Adipocyte (in vitro differentiated cells): ENCODE results near the gene ADPRH.

Experiments used
- DNase-seq: peaks from one replicate; pipeline ENCODE4 v3.0.0-alpha.2; 2015; ENCODE audit warnings: low read depth
- H3K27me3 ChIP-seq: replicated peaks from 2 replicates; pipeline ENCODE4 v1.7.0; 2013; ENCODE audit warnings: mild to moderate bottlenecking, low read length, moderate library complexity; ENCODE audit not compliant: control insufficient read depth, insufficient read depth
- H3K36me3 ChIP-seq: 2 replicates; pipeline ENCODE4 v1.7.0; 2013; ENCODE audit warnings: low read length, mild to moderate bottlenecking, moderate library complexity; ENCODE audit not compliant: control insufficient read depth, insufficient read depth, severe bottlenecking
- H3K4me1 ChIP-seq: 2 replicates; pipeline ENCODE4 v1.7.0; 2013; ENCODE audit warnings: mild to moderate bottlenecking, low read length, moderate library complexity; ENCODE audit not compliant: control insufficient read depth, insufficient read depth
- H3K4me3 ChIP-seq: 2 replicates; pipeline ENCODE4 v1.7.0; 2013; ENCODE audit warnings: mild to moderate bottlenecking, low read length, moderate library complexity
- H3K9ac ChIP-seq: 2 replicates; pipeline ENCODE4 v1.7.0; 2013; ENCODE audit warnings: mild to moderate bottlenecking, low read length, moderate library complexity
- H3K9me3 ChIP-seq: 2 replicates; pipeline ENCODE4 v1.7.0; 2013; ENCODE audit warnings: mild to moderate bottlenecking, low read length, moderate library complexity; ENCODE audit not compliant: control insufficient read depth

ADPRH gene

DNA sequence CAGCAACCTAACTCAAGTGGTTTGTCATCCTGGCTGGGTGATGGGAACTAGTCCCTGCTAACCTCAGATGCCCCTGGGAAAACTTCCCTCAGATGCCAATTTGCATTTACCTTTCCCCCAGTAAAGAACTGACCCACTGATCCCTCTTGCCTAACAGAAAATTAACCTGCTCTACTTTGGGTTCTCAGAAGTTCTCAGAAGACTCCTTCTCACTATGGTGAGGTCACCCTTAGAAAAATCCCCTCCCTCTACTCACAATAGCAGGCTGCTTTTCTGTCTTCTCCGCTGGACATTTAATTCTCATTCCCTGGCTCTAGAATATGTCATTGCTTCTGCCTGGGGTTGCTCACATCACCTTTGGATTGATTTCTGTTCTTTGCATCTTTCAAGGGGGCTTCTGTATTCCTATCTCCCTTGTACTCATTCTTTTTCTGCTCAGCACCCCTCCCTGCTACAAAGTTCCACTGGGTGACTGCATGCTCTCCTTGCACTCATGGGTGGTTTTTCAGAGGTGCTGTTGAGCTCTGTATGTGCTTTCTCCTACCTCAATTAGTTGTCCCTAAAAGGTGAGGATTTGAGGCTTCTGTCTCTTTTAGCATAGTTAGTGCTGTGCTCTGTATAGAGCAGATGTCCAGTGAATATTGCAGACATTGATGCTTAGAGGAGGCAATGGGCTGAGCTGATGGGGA lies 19.3 kb downstream of the ADPRH start:
- Histone ChIP-seq H3K27me3 (no peaks in the 10 kb centered on the region), H3K9ac (no peak overlapping the region), H3K4me1 (peaks cover 25% of the 10 kb centered on the region), H3K9me3 (no peaks in the 10 kb centered on the region), H3K4me3 (no peak overlapping the region), H3K36me3 (no peaks in the 10 kb centered on the region)
- no peak for DNase-seq

DNA sequence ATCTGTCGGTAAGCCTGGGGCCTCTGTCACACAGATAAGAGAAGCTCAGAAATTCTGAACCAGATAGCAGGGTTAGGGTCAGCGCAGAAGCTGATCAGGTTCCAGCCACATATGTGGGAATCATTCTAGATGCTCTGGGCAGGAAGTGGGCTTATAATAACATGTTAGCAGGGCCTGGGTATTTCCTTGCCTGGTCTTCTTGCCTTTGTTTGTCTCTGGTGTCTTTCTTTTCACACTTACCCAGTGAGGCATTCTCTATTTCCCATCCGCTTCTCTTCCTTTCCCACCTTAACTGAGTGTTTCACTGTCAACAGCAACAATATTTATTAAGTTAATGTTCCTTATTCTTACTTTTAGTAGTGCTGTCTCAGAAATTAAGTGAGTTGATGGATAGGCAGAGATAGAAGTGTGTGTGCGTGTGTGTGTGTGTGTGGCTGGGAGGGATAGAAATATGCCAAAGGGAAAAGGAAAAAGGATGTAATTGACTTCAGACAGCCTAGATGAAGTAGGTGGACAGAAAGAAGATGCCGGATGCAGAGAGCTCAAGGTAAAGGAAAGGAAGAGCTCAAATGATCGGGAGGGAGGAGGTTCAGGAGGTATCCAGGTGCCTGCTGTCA lies 20.4 kb downstream of the ADPRH start:
- no peak overlapping the region for H3K4me3 ChIP-seq
- peaks cover 25% of the 10 kb centered on the region for H3K4me1 ChIP-seq
- no peaks in the 10 kb centered on the region for H3K27me3 ChIP-seq
- H3K9ac ChIP-seq = no peak overlapping the region
- no peaks in the 10 kb centered on the region for H3K9me3 ChIP-seq
- DNase-seq = no peak
- no peaks in the 10 kb centered on the region for H3K36me3 ChIP-seq

DNA sequence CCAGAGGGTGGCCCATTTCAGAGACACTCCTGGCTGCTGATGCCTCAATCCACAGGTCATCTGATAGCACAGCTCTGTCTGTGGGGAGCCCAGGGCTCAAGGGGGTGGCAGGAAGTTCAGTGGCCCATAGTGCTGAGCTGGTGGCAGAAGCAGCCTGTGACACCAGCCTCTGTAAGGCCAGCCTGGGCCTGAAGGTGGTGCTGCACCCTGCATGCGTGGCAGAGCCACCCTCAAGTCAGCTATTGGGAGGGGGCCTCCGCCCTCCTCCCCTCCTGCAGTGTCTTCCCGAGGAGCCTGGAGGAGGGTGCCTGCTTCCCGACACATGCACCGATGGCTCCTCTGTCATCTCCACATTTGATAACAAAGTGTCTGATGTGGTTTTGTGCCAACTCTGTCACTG lies 21.4 kb downstream of the ADPRH start:
- Histone ChIP-seq H3K4me1 (peaks cover 24% of the 10 kb centered on the region), H3K9ac (no peak overlapping the region), H3K4me3 (no peak overlapping the region), H3K9me3 (no peaks in the 10 kb centered on the region), H3K36me3 (no peaks in the 10 kb centered on the region), H3K27me3 (no peaks in the 10 kb centered on the region)
- DNase-seq = no peak

DNA sequence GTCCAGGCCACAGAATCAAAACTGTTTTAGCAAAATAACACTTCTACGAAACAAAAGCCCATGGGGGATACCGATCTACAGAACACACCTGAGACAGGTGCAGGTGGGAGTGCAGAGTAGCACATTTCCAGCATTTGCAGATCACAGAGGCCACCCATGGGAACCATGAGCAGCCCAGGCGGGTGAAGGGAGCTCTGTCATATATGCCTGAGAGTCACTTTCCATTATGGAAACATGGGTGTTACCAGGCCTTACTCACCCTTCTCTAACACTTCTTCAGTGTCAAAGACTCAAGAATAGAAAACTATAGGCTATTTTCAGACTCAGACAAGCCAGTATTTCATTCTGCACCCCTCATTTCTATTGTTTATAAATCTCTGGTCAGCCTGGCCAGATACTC lies 21.9 kb downstream of the ADPRH start:
- no peak for DNase-seq
- Histone ChIP-seq H3K27me3 (no peaks in the 10 kb centered on the region), H3K9me3 (no peaks in the 10 kb centered on the region), H3K36me3 (no peaks in the 10 kb centered on the region), H3K4me1 (peaks cover 24% of the 10 kb centered on the region), H3K4me3 (no peak overlapping the region), H3K9ac (no peak overlapping the region)

DNA sequence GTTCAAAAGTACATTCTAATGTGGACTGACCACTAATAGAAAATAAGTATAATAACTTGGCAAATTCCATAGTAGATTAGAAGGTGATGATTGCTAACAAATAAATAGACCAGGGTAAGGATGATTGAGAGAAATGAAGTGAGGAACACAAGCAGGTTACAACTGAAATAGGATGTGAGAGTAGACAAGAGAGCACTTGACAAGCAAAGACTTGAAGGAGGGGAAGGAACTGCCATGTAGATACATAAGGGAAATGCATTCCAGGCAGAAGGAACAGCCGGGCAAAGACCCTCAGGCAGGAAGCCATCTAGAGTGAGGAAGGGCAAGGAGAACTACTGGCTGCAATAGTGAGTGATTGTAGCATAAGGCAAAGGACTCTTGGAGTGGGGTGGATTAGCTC lies 23.4 kb downstream of the ADPRH start:
- Histone ChIP-seq H3K9ac (no peak overlapping the region), H3K36me3 (no peaks in the 10 kb centered on the region), H3K4me3 (no peak overlapping the region), H3K4me1 (peaks cover 23% of the 10 kb centered on the region), H3K27me3 (no peaks in the 10 kb centered on the region), H3K9me3 (no peaks in the 10 kb centered on the region)
- DNase-seq = no peak

DNA sequence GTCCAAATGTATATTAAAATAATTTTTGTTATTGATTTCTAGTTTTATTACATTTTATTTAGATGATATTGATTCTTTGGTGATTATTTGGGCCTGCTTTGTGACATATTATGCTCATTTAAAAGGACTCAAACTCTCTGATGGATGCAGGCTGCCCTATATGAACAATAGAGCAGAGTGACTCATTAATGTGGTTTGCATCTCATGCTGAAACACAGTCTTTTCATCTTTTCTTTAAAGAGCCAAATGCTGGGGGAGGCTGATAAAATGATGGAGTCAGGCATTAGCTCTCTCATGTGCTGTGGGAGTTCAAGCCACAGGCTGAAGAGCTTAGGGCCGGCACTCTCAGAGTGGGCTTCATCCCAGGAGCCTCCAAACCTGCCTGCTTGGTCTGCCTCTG lies 25.6 kb downstream of the ADPRH start:
- Histone ChIP-seq H3K36me3 (no peaks in the 10 kb centered on the region), H3K27me3 (no peaks in the 10 kb centered on the region), H3K9me3 (no peaks in the 10 kb centered on the region), H3K4me1 (peaks cover 13% of the 10 kb centered on the region), H3K4me3 (no peak overlapping the region), H3K9ac (no peak overlapping the region)
- peak; percentile 22 for DNase-seq

DNA sequence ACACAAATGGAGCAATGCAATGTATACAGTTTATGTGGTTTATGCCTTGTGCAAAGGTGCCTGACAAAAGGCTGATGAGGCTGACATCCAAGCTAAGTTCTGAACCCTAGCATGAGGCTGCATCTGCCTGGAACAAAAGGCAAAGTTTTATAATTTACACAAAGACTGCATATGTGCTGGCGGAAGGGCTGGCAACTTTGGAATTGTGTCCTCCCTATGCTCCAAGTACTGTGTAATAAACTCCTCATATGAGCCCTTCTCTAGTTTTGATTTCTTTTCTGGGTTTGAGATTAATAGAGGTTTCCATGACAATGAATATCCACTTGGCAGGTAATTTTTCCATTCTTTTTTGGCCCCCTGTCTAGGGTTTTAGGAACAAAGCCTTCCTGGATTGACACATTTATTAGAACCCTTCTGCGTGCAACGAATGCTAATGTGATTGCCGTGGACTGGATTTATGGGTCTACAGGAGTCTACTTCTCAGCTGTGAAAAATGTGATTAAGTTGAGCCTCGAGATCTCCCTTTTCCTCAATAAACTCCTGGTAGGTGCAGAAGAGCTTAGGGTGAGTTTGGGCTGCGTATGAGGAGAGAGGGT lies 29.2 kb downstream of the ADPRH start:
- peaks cover 4% of the 10 kb centered on the region for H3K9me3 ChIP-seq
- no peaks in the 10 kb centered on the region for H3K36me3 ChIP-seq
- peaks cover 13% of the 10 kb centered on the region for H3K4me1 ChIP-seq
- no peak for DNase-seq
- H3K4me3 ChIP-seq = no peak overlapping the region
- H3K27me3 ChIP-seq = no peaks in the 10 kb centered on the region
- H3K9ac ChIP-seq = no peak overlapping the region

DNA sequence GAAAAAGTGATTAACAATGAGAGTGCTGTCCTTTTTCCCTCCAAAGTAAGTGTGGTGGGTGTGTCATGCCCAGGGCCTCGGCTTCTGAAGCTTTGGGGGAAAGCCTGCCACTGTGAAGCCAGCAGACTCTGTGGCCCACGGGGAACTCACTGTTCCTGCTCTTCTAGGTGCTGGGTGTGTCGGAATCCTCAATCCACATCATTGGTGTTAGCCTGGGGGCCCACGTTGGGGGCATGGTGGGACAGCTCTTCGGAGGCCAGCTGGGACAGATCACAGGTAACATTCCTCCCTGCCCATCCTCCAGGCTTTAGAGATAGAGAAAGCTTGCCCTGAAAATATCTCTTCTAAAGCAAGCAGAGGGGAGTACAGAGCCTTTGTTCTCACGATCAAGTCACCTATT lies 30.0 kb downstream of the ADPRH start:
- Histone ChIP-seq H3K4me3 (no peak overlapping the region), H3K27me3 (no peaks in the 10 kb centered on the region)
- no peak for DNase-seq

DNA sequence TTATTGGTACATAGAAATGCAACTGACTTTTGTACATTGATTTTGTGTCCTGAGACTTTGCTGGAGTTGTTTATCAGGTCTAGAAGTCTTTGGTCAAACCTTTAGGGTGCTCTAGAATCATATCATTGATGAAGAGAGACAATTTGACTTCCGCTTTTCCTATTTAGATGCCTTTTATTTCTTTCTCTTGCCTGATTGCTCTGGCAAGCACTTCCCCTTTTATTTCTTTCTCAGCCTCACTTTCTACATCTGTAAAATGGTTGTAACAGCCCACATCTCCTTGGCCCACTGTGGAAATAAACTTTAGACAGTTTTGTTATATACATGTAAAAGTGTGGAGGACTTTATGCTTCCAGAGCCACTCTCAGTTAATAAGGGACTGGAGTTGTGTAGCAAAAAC lies 32.4 kb downstream of the ADPRH start:
- no peaks in the 10 kb centered on the region for H3K36me3 ChIP-seq
- H3K27me3 ChIP-seq = no peaks in the 10 kb centered on the region
- no peak overlapping the region for H3K4me3 ChIP-seq
- peaks cover 2% of the 10 kb centered on the region for H3K4me1 ChIP-seq
- no peak for DNase-seq
- H3K9ac ChIP-seq = no peak overlapping the region
- peaks cover 4% of the 10 kb centered on the region for H3K9me3 ChIP-seq

More for the DNA sequence above, 30.0 kb downstream of the ADPRH start:
- Histone ChIP-seq H3K36me3 (no peaks in the 10 kb centered on the region), H3K9ac (no peak overlapping the region), H3K9me3 (peaks cover 4% of the 10 kb centered on the region), H3K4me1 (peaks cover 13% of the 10 kb centered on the region)

DNA sequence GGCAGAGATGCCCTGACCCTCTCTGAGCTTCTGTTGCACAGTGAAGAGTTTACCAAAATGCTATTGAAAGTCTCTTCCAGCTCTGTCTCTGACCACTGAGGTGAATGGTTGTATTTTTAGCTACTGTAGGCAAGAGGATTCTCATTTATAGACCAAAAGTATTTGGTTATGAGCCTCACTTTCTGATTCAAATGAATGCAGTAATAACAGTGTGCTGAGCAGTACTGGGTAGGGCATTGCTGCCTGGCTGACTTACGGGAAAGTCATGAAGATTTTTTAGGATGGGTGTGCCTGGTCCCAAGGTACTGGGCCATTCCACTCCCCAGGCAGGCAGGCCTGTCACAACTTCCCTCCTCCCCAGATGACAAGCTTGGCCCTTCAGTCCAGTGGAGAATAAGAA lies 33.9 kb downstream of the ADPRH start:
- DNase-seq = no peak
- no peaks in the 10 kb centered on the region for H3K4me1 ChIP-seq
- H3K27me3 ChIP-seq = no peaks in the 10 kb centered on the region

DNA sequence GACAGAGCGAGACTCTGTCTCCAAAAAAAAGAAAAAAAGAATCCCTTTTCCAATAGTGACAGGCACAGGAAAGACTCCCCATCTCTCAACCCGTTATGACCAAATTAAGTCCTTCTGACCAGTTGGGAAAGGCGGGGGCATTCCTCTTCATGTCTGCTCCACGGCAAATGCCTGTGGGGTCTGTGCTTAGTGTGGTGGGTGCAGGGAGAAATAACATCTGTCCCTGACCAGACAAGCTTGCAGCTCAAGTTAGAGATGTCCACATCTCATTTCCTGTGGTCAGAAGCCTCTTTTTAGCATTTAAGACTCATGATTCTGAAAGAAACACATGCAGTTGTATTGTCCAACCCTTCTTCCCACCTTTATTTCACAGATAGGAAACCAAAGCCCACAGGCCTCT lies 34.6 kb downstream of the ADPRH start:
- Histone ChIP-seq H3K27me3 (no peaks in the 10 kb centered on the region), H3K36me3 (no peaks in the 10 kb centered on the region), H3K4me3 (no peak overlapping the region), H3K4me1 (no peaks in the 10 kb centered on the region), H3K9me3 (peaks cover 4% of the 10 kb centered on the region), H3K9ac (no peak overlapping the region)
- no peak for DNase-seq

More for the DNA sequence above, 33.9 kb downstream of the ADPRH start:
- Histone ChIP-seq H3K9me3 (peaks cover 4% of the 10 kb centered on the region), H3K4me3 (no peak overlapping the region), H3K9ac (no peak overlapping the region), H3K36me3 (no peaks in the 10 kb centered on the region)
